Activated gamma-delta T cell (primary cell): ENCODE results near the gene UBAC2.
A peak's percentile ranks its signal among the peaks of the same experiment; 100 is the strongest.

Source experiments
- DNase-seq: peaks from one replicate; lab custom pipeline; 2025; lab: John Stamatoyannopoulos, UW

Gene UBAC2

GRCh38 chr13:99357131-99357596 is 156.5 kb downstream of the UBAC2 start:
- DNase-seq: no peak

GRCh38 chr13:99357941-99358340 is 157.3 kb downstream of the UBAC2 start:
- DNase-seq: no peak

GRCh38 chr13:99359528-99359927 is 158.9 kb downstream of the UBAC2 start:
- DNase-seq: no peak

- DNase-seq: no peak
These were observed 160.0 kb downstream of the UBAC2 start for GRCh38 chr13:99360696-99361095.

GRCh38 chr13:99361197-99361596 is 160.5 kb downstream of the UBAC2 start:
- no peak for DNase-seq

GRCh38 chr13:99362362-99362761 is 161.7 kb downstream of the UBAC2 start:
- DNase-seq: no peak

- no peak for DNase-seq
These were observed 162.7 kb downstream of the UBAC2 start for GRCh38 chr13:99363391-99363790.

- DNase-seq: no peak
These were observed 163.3 kb downstream of the UBAC2 start for GRCh38 chr13:99363949-99364348.

- no peak for DNase-seq
These were observed 165.7 kb downstream of the UBAC2 start for GRCh38 chr13:99366075-99366987.

GRCh38 chr13:99367106-99367616 is 166.5 kb downstream of the UBAC2 start:
- DNase-seq: no peak

- no peak for DNase-seq
These were observed 167.2 kb downstream of the UBAC2 start for GRCh38 chr13:99367663-99368448.

GRCh38 chr13:99370481-99371275 is 170.0 kb downstream of the UBAC2 start:
- no peak for DNase-seq

- DNase-seq: peak; percentile 28
These were observed 171.3 kb downstream of the UBAC2 start for GRCh38 chr13:99371956-99372355.

- DNase-seq: no peak
These were observed 172.8 kb downstream of the UBAC2 start for GRCh38 chr13:99373436-99373835.

GRCh38 chr13:99374169-99374991 is 173.7 kb downstream of the UBAC2 start:
- DNase-seq: no peak

- DNase-seq: no peak
These were observed 174.5 kb downstream of the UBAC2 start for GRCh38 chr13:99374994-99375737.

- DNase-seq: no peak
These were observed 175.1 kb downstream of the UBAC2 start for GRCh38 chr13:99375738-99376080.

- no peak for DNase-seq
These were observed 175.5 kb downstream of the UBAC2 start for GRCh38 chr13:99376132-99376531.

GRCh38 chr13:99376924-99377323 is 176.3 kb downstream of the UBAC2 start:
- no peak for DNase-seq

GRCh38 chr13:99377641-99378040 is 177.0 kb downstream of the UBAC2 start:
- DNase-seq: no peak
